B cell (primary cell): Measurements from ENCODE around the gene DHX35.

Experiments used
- CTCF ChIP-seq: fragments of 200-600 bp; IDR thresholded peaks from one replicate; pipeline ENCODE4 v1.8.0; 2022; ENCODE audit warnings: antibody characterized with exemption, mild to moderate bottlenecking
- EZH2 ChIP-seq: IDR thresholded peaks from 2 replicates; pipeline ENCODE4 v1.6.1; 2012; ENCODE audit warnings: borderline replicate concordance, low read depth, mild to moderate bottlenecking, moderate library complexity, low read length; ENCODE audit not compliant: insufficient read depth, poor library complexity, severe bottlenecking

GRCh38 chr20:39038047-39038446 is 75.9 kb downstream of the DHX35 start:
- TF ChIP-seq CTCF (no peak), EZH2 (no peak)
